PC-3 (cell line): ENCODE measurements around the gene STEAP2.

Experiments used
- CTCF ChIP-seq: fragments of 300-600 bp; sonication (generic); conservative IDR thresholded peaks from 2 replicates; pipeline ENCODE4 v1.5.1; 2017; ENCODE audit warnings: antibody characterized with exemption, low read depth, mild to moderate bottlenecking, low read length
- EZH2 ChIP-seq: fragments of 300-600 bp; sonication (generic); IDR thresholded peaks from one replicate; pipeline ENCODE4 v1.6.1; 2017; ENCODE audit warnings: antibody characterized with exemption, mild to moderate bottlenecking, low read length; ENCODE audit not compliant: unreplicated experiment

GRCh38 chr7:90194911-90195809, 16.4 kb upstream of the STEAP2 start:
- TF ChIP-seq CTCF (no peak), EZH2 (no peak)
